Measurements from ENCODE around the gene RGL3. TPM values are rescaled to one million over a fixed set of nuclear protein-coding genes. Genes with fewer than 3 reads are reported as not detected.

RGL3 gene
- total and polyA plus RNA-seq, 9 of the 15 experiments (the other 6 are each of a cell fraction or from before 2014, with no cell fraction given), result 0.12 to 0.61 (median 0.32) TPM; not detected in 4

GRCh38 chr19:11346104-11346940 lies 72.8 kb downstream of the RGL3 start, which contains the start of the genes CCDC159 and TMEM205 (continued):
- TF ChIP-seq ZBTB33 (CRISPR knock-in tag; IDR thresholded peaks at IDR 0.05) (0 out of 2 replicates have a peak, but pooled peaks have one; percentile 29), ZNF589 (CRISPR knock-in tag; IDR thresholded peaks at IDR 0.05; ENCODE audit: low read depth) (no peak), ZNF398 (CRISPR knock-in tag; IDR thresholded peaks at IDR 0.05) (no peak), TBP (optimal IDR thresholded peaks at IDR 0.05; ENCODE audit: low read depth, low read length) (peak; percentile 29), ASH1L (IDR thresholded peaks at IDR 0.05; ENCODE audit: borderline replicate concordance, low read depth, partially characterized antibody) (peak; percentile 90), ZNF551 (CRISPR knock-in tag; IDR thresholded peaks at IDR 0.05) (no peak), NEUROD1 (IDR thresholded peaks at IDR 0.05; ENCODE audit: borderline replicate concordance, low read depth, low read length, partially characterized antibody) (peak; percentile 92), ZNF12 (CRISPR knock-in tag; IDR thresholded peaks at IDR 0.05) (no peak), U2AF2 (optimal IDR thresholded peaks at IDR 0.05; ENCODE audit: low read depth, low read length) (no peak), SRSF9 (IDR thresholded peaks at IDR 0.05; ENCODE audit: borderline replicate concordance, low read depth, low read length) (no peak), ZFP30 (CRISPR knock-in tag; IDR thresholded peaks at IDR 0.05; ENCODE audit: borderline replicate concordance) (no peak), TCF15 (CRISPR knock-in tag; IDR thresholded peaks at IDR 0.05) (no peak), ZNF77 (CRISPR knock-in tag; IDR thresholded peaks at IDR 0.05) (no peak), OTX1 (CRISPR knock-in tag; IDR thresholded peaks at IDR 0.05) (0 out of 2 replicates have a peak, but pooled peaks have one; percentile 50), JUND (IDR thresholded peaks at IDR 0.05; ENCODE audit: borderline replicate concordance, low read depth, low read length) (peak; percentile 87), JUND (tag; IDR thresholded peaks at IDR 0.05; ENCODE audit: borderline replicate concordance, low read depth, low read length) (peak; percentile 80; the same call in 1 of the 3 replicates), ZNF239 (CRISPR knock-in tag; IDR thresholded peaks at IDR 0.05) (peak; percentile 8; the same call in 1 of the 2 replicates), NR2C1 (IDR thresholded peaks at IDR 0.05) (no peak), NR2C1 (tag; IDR thresholded peaks at IDR 0.05) (no peak), RBFOX2 (IDR thresholded peaks at IDR 0.05; ENCODE audit: low read depth, low read length) (peak; percentile 45), POLR2A (conservative IDR thresholded peaks at IDR 0.05) (peak; percentile 48), VEZF1 (CRISPR knock-in tag; IDR thresholded peaks at IDR 0.05) (peak; percentile 45; the same call in 1 of the 2 replicates), CGGBP1 (CRISPR knock-in tag; IDR thresholded peaks at IDR 0.05) (no peak)
